IPS DF 6.9 (cell line): ENCODE results near the gene B2M.
"Not testable (repeated sequence)": the region's sequence is repeated elsewhere in the genome, so short reads cannot be mapped to it uniquely, and the experiment has no call there.

ENCODE experiments used
- DNase-seq: peaks from one replicate; pipeline ENCODE4 v3.0.0-alpha.2; 2013; ENCODE audit warnings: low read depth, low spot score
- H3K27ac ChIP-seq: one replicate; pipeline ENCODE4 v1.5.1; 2013; ENCODE audit warnings: low read length, control low read depth
- H3K27me3 ChIP-seq: 2 replicates; pipeline ENCODE4 v1.6.1; 2013; ENCODE audit warnings: mild to moderate bottlenecking, low read length; ENCODE audit not compliant: control insufficient read depth, insufficient read depth
- H3K36me3 ChIP-seq: 2 replicates; pipeline ENCODE4 v1.6.1; 2013; ENCODE audit warnings: low read length; ENCODE audit not compliant: control insufficient read depth, insufficient read depth
- H3K4me1 ChIP-seq: 2 replicates; pipeline ENCODE4 v1.6.1; 2013; ENCODE audit warnings: low read length; ENCODE audit not compliant: control insufficient read depth, insufficient read depth
- H3K4me3 ChIP-seq: 2 replicates; pipeline ENCODE4 v1.5.1; 2013; ENCODE audit warnings: mild to moderate bottlenecking, low read length
- H3K9me3 ChIP-seq: 2 replicates; pipeline ENCODE4 v1.6.1; 2013; ENCODE audit warnings: low read length, inconsistent platforms; ENCODE audit not compliant: control insufficient read depth, insufficient read depth
- WGBS: extraction: QIAGEN DNeasy Blood & Tissue Kit; methylation state at CpG from one replicate; pipeline ENCODE4 v1.1.7; 2013; ENCODE audit warnings: mixed read lengths, missing lambda C conversion rate; ENCODE audit not compliant: insufficient read length, insufficient coverage; 5-methylcytosine and 5-hydroxymethylcytosine counted together

Gene B2M

GRCh38 chr15:44738340-44738984, 27.1 kb downstream of the B2M start:
- H3K9me3 ChIP-seq = no peaks in the 10 kb centered on the region
- DNase-seq = no peak
- H3K36me3 ChIP-seq = no peaks in the 10 kb centered on the region
- H3K4me1 ChIP-seq = no peaks in the 10 kb centered on the region
- no peak overlapping the region for H3K4me3 ChIP-seq
- no CpG with 5 or more reads among the region's 3 CpGs for WGBS
- no peak overlapping the region for H3K27ac ChIP-seq
- H3K27me3 ChIP-seq = no peaks in the 10 kb centered on the region

GRCh38 chr15:44739222-44739847, 28.0 kb downstream of the B2M start:
- not testable (repeated sequence) for H3K9me3 ChIP-seq, H3K27me3 ChIP-seq, DNase-seq, H3K36me3 ChIP-seq, H3K4me3 ChIP-seq, H3K27ac ChIP-seq, H3K4me1 ChIP-seq
- no CpG with 5 or more reads among the region's 24 CpGs for WGBS

DNA sequence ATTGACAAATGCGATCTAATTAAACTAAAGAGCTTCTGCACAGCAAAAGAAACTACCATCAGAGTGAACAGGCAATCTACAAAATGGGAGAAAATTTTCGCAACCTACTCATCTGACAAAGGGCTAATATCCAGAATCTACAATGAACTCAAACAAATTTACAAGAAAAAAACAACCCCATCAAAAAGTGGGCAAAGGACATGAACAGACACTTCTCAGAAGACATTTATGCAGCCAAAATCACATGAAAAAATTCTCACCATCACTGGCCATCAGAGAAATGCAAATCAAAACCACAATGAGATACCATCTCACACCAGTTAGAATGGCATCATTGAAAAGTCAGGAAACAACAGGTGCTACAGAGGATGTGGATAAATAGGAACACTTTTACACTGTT, 32.1 kb downstream of the B2M start:
- H3K4me3 ChIP-seq, H3K9me3 ChIP-seq, DNase-seq, H3K36me3 ChIP-seq, H3K4me1 ChIP-seq, H3K27ac ChIP-seq, H3K27me3 ChIP-seq: not testable (repeated sequence)
- WGBS = no CpG with 5 or more reads among the region's 2 CpGs

GRCh38 chr15:44753345-44753744, 42.0 kb downstream of the B2M start:
- Histone ChIP-seq H3K4me1 (no peaks in the 10 kb centered on the region), H3K27ac (no peak overlapping the region), H3K27me3 (no peaks in the 10 kb centered on the region), H3K36me3 (no peaks in the 10 kb centered on the region), H3K4me3 (no peak overlapping the region), H3K9me3 (no peaks in the 10 kb centered on the region; the same call in 1 of the 2 replicates)
- no peak for DNase-seq
- no CpG with 5 or more reads among the region's 1 CpG for WGBS

GRCh38 chr15:44763187-44763586, 51.9 kb downstream of the B2M start:
- no peaks in the 10 kb centered on the region for H3K36me3 ChIP-seq
- H3K9me3 ChIP-seq = no peaks in the 10 kb centered on the region

GRCh38 chr15:44763848-44764247, 52.5 kb downstream of the B2M start:
- H3K36me3 ChIP-seq = no peaks in the 10 kb centered on the region
- H3K27me3 ChIP-seq = no peaks in the 10 kb centered on the region
- no peak overlapping the region for H3K27ac ChIP-seq
- no peak overlapping the region for H3K4me3 ChIP-seq
- no CpG with 5 or more reads among the region's 3 CpGs for WGBS
- H3K4me1 ChIP-seq = no peaks in the 10 kb centered on the region
- DNase-seq = no peak
- H3K9me3 ChIP-seq = no peaks in the 10 kb centered on the region

More at GRCh38 chr15:44763187-44763586, 51.9 kb downstream of the B2M start:
- no peak for DNase-seq
- no peak overlapping the region for H3K27ac ChIP-seq
- no CpG with 5 or more reads among the region's 2 CpGs for WGBS
- H3K4me3 ChIP-seq = no peak overlapping the region
- H3K27me3 ChIP-seq = no peaks in the 10 kb centered on the region
- no peaks in the 10 kb centered on the region for H3K4me1 ChIP-seq

DNA sequence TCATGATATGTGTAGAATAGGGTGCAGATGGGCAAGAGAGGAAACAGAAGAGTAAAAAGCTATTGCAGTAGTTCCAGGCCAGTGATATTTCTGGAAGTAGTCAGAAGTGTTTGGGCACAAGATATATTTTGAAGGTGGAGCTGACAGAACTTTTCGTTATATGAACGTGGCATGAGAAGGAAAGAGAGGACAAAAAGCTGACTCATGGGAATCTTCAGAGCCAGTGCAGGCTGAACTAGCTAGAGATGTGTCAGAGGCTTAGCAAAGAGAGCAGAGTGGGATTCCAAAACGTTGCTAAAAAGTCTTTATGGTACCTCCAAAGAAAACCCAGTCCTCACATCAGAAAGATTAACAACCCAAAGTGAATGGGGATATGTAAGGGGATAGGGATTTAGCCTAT, 53.7 kb downstream of the B2M start:
- Histone ChIP-seq H3K4me3 (no peak overlapping the region), H3K4me1 (no peaks in the 10 kb centered on the region), H3K27me3 (no peaks in the 10 kb centered on the region), H3K36me3 (no peaks in the 10 kb centered on the region), H3K27ac (no peak overlapping the region), H3K9me3 (no peaks in the 10 kb centered on the region)
- WGBS = no CpG with 5 or more reads among the region's 3 CpGs
- DNase-seq = no peak
